ENCODE results near the gene PLXNA4.

GRCh38 chr7:132434041-132434440, 142.2 kb downstream of the PLXNA4 start:
- TF ChIP-seq CTCF (IDR thresholded peaks at IDR 0.05), result no peak
- no peak for TF ChIP-seq POLR2A (IDR thresholded peaks at IDR 0.05)

All from body of pancreas (tissue), 4 donors.